ENCODE measurements around the gene RYR1. TPM values are rescaled to one million over a fixed set of nuclear protein-coding genes. Genes with fewer than 3 reads are reported as not detected.
"Not testable (repeated sequence)": the region's sequence is repeated elsewhere in the genome, so short reads cannot be mapped to it uniquely, and the experiment has no call there.

RYR1 gene
- total RNA-seq, 4 donors from 2014 or later: 0.20 to 2.1 (median 1.4) TPM

DNA sequence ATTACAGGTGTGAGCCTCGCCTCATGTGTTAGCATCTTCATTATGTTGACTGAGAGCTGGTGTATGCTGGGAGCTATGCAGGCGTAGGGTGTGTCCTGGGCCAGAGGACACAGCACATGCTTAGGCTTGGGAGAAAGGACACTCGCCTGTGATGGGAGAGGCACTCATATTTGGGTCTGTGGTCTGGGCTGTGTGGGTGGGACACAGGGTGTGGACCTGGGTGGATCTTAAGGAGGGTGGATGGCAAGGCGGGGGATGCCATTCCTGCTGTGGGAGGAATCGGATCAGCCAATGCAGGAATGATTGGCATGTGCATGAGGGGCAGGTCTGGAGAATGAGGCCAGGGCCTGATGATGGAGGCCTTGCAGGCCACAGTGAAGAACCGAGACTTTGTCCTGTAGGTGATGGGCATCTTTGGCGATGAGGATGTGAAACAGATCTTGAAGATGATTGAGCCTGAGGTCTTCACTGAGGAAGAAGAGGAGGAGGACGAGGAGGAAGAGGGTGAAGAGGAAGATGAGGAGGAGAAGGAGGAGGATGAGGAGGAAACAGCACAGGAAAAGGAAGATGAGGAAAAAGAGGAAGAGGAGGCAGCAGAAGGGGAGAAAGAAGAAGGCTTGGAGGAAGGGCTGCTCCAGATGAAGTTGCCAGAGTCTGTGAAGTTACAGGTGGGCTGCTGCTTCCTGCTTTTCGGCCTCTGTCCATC, 55.4 kb downstream of the RYR1 start:
- intact Hi-C loops (cut with DNase I; ENCODE audit: low total_unique reads): no loop called here
- 59 to 74% methylated on average over 6 to 9 of the region's 9 CpGs for WGBS, 2 donors (ENCODE audit: low coverage in 1 of 2)
- Histone ChIP-seq H3K4me3 (no peak overlapping the region), H3K27me3 (no peaks in the 10 kb centered on the region), H3K27ac (no peak overlapping the region), H3K9me3 (no peaks in the 10 kb centered on the region), H3K36me3 (no peaks in the 10 kb centered on the region), H3K4me1 (no peaks in the 10 kb centered on the region)
- DNase-seq: no peak
- in situ Hi-C loops (cut with MboI; ENCODE audit: low pct_ligation_motif_present in 1 of 4, low pct_unique_long_range_greater_than_20kb in 1 of 4, low sequenced_read_pairs in 3 of 4): no loop called here
- TF ChIP-seq, protein P1, sequence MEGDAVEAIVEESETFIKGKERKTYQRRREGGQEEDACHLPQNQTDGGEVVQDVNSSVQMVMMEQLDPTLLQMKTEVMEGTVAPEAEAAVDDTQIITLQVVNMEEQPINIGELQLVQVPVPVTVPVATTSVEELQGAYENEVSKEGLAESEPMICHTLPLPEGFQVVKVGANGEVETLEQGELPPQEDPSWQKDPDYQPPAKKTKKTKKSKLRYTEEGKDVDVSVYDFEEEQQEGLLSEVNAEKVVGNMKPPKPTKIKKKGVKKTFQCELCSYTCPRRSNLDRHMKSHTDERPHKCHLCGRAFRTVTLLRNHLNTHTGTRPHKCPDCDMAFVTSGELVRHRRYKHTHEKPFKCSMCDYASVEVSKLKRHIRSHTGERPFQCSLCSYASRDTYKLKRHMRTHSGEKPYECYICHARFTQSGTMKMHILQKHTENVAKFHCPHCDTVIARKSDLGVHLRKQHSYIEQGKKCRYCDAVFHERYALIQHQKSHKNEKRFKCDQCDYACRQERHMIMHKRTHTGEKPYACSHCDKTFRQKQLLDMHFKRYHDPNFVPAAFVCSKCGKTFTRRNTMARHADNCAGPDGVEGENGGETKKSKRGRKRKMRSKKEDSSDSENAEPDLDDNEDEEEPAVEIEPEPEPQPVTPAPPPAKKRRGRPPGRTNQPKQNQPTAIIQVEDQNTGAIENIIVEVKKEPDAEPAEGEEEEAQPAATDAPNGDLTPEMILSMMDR (IDR thresholded peaks at IDR 0.05): no peak
- no peak for TF ChIP-seq POLR2A (IDR thresholded peaks at IDR 0.05)
- no peak for TF ChIP-seq POLR2AphosphoS5 (IDR thresholded peaks at IDR 0.05)
- no peak for TF ChIP-seq EP300 (IDR thresholded peaks at IDR 0.05; ENCODE audit: low read depth)

DNA sequence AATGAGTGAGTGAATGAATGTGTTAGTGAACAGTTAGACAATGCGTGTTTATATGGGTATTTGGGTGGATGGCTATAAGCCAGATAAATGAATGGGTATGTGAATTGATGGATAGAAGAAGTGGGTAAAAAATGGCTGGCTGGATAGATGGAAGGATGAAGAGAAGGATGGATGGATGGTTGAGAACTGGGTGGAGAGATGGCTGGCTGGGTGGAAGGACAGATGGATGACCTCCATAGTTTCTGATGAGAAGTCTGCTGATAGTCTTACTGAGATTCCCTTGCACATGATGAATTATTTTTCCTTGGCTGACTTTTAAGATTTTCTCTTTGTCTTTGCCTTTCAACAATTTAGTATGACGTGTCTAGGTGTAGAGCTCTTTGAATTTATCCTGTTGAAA, 57.4 kb downstream of the RYR1 start:
- in situ Hi-C loops (cut with MboI; ENCODE audit: low pct_ligation_motif_present in 1 of 4, low pct_unique_long_range_greater_than_20kb in 1 of 4, low sequenced_read_pairs in 3 of 4): no loop called here

DNA sequence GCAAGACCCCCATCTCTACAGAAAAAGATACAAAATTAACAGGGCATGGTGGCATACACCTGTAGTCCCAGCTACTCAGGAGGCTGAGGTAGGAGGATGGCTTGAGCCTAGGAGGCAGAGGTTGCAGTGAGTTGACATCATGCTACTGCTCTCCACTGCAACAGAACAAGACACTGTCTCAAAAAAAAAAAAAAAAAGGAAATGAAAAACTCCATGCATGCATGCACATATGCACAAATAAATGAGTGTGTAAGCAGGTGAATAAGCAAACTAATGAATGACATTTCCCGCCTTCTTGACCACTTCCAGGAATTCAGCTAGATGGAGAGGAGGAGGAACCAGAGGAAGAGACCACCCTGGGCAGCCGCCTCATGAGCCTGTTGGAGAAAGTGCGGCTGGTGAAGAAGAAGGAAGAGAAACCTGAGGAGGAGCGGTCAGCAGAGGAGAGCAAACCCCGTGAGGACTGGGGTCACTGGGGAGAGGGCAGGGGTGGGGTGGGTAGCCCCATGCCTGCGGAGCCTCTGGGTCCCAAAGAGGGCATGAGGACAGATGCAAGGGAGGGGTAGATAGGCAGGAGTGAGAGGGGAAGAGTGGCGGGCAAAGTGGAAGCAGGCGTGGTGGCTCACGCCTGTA, 58.8 kb downstream of the RYR1 start:
- 61 to 64% methylated on average over 3 to 9 of the region's 9 CpGs for WGBS, 2 donors (ENCODE audit: low coverage in 1 of 2)
- intact Hi-C loops (cut with DNase I; ENCODE audit: low total_unique reads): no loop called here
- Histone ChIP-seq H3K36me3 (no peaks in the 10 kb centered on the region), H3K4me3 (no peak overlapping the region), H3K27ac (no peak overlapping the region), H3K4me1 (no peaks in the 10 kb centered on the region), H3K27me3 (no peaks in the 10 kb centered on the region), H3K9me3 (no peaks in the 10 kb centered on the region)
- TF ChIP-seq, protein P1 (IDR thresholded peaks at IDR 0.05): no peak
- TF ChIP-seq POLR2AphosphoS5 (IDR thresholded peaks at IDR 0.05): no peak
- TF ChIP-seq EP300 (IDR thresholded peaks at IDR 0.05; ENCODE audit: low read depth): no peak
- no peak for TF ChIP-seq POLR2A (IDR thresholded peaks at IDR 0.05)
- no peak for DNase-seq
- in situ Hi-C loops (cut with MboI; ENCODE audit: low pct_ligation_motif_present in 1 of 4, low pct_unique_long_range_greater_than_20kb in 1 of 4, low sequenced_read_pairs in 3 of 4): no loop called here

More for the DNA sequence above, 57.4 kb downstream of the RYR1 start:
- WGBS, 2 donors (ENCODE audit: low coverage in 1 of 2): 56 to 85% methylated on average over 1 to 2 of the region's 2 CpGs
- H3K9me3 ChIP-seq: no peaks in the 10 kb centered on the region
- H3K36me3 ChIP-seq: no peaks in the 10 kb centered on the region
- no peak for DNase-seq
- TF ChIP-seq POLR2A (IDR thresholded peaks at IDR 0.05) (no peak), EP300 (IDR thresholded peaks at IDR 0.05; ENCODE audit: low read depth) (no peak), POLR2AphosphoS5 (IDR thresholded peaks at IDR 0.05) (no peak)
- TF ChIP-seq, protein P1 (IDR thresholded peaks at IDR 0.05): no peak
- intact Hi-C loops (cut with DNase I; ENCODE audit: low total_unique reads): no loop called here
- no peaks in the 10 kb centered on the region for H3K27me3 ChIP-seq
- no peak overlapping the region for H3K4me3 ChIP-seq
- H3K4me1 ChIP-seq: no peaks in the 10 kb centered on the region
- H3K27ac ChIP-seq: no peak overlapping the region

DNA sequence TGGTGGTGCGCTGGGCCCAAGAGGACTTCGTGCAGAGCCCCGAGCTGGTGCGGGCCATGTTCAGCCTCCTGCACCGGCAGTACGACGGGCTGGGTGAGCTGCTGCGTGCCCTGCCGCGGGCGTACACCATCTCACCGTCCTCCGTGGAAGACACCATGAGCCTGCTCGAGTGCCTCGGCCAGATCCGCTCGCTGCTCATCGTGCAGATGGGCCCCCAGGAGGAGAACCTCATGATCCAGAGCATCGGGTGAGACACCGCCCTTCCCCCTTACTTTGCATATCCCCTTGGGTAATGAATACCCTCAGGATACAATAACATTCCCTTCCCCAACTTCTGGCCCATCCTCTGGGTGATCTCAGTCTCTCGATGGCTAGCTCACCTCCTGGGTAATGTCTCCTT, 60.9 kb downstream of the RYR1 start:
- no peaks in the 10 kb centered on the region for H3K9me3 ChIP-seq
- no peaks in the 10 kb centered on the region for H3K36me3 ChIP-seq
- no peak overlapping the region for H3K4me3 ChIP-seq
- TF ChIP-seq EP300 (IDR thresholded peaks at IDR 0.05; ENCODE audit: low read depth) (no peak), POLR2AphosphoS5 (IDR thresholded peaks at IDR 0.05) (no peak), POLR2A (IDR thresholded peaks at IDR 0.05) (no peak)
- TF ChIP-seq, protein P1 (IDR thresholded peaks at IDR 0.05): no peak
- no peak overlapping the region for H3K27ac ChIP-seq
- no peaks in the 10 kb centered on the region for H3K27me3 ChIP-seq
- intact Hi-C loops (cut with DNase I; ENCODE audit: low total_unique reads) (no loop called here), in situ Hi-C loops (cut with MboI; ENCODE audit: low pct_ligation_motif_present in 1 of 4, low pct_unique_long_range_greater_than_20kb in 1 of 4, low sequenced_read_pairs in 3 of 4) (no loop called here)
- no peak for DNase-seq
- 82 to 89% methylated on average over 9 to 21 of the region's 21 CpGs for WGBS, 2 donors (ENCODE audit: low coverage in 1 of 2)
- no peaks in the 10 kb centered on the region for H3K4me1 ChIP-seq

DNA sequence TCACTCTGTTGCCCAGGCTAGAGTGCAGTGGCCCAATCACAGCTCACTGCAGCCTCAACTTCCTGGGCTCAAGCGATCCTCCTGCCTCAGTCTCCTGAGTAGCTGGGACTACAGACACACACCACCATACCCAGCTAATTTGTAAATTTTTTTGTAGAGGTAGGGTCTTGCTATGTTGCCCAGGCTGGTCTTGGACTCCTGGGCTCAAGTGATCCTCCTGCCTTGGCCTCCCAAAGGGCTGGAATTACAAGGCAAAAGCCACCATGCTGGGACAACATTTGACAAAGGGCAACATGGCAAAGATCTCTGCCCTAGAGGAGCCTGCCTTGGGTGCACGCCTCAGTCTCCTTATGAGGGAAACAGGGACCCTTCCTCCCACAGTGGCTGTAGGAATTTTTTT, 61.9 kb downstream of the RYR1 start:
- intact Hi-C loops (cut with DNase I; ENCODE audit: low total_unique reads); H3K36me3 ChIP-seq; H3K9me3 ChIP-seq; H3K27me3 ChIP-seq; H3K4me3 ChIP-seq; in situ Hi-C loops (cut with MboI; ENCODE audit: low pct_ligation_motif_present in 1 of 4, low pct_unique_long_range_greater_than_20kb in 1 of 4, low sequenced_read_pairs in 3 of 4); H3K27ac ChIP-seq; H3K4me1 ChIP-seq; DNase-seq: not testable (repeated sequence)
- 80 to 85% methylated on average over 1 to 2 of the region's 2 CpGs for WGBS, 2 donors (ENCODE audit: low coverage in 1 of 2)

Measured in transverse colon (tissue), 4 donors.